Measurements from ENCODE around the gene BNIPL.

DNA sequence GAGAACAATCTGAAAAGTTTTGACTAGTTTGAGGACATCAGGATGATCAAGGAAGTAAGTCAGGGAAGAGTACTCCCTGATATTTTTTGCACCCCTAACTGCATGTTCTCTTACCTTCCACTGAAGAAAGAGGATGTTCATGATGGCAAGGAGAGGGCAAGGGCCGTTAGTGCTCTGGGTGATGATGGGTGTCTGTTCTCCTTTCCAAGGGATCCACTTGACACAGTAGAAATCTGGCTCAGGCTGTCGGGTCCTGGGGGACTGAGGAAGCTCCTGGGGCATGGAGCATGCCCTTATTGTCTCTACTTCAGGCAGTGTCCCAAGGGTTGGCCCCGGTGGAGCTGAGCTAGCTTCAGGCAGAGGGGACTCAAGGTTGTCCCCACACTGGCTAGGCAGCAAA lies 34.3 kb upstream of the BNIPL start:
- TF ChIP-seq, protein P1, sequence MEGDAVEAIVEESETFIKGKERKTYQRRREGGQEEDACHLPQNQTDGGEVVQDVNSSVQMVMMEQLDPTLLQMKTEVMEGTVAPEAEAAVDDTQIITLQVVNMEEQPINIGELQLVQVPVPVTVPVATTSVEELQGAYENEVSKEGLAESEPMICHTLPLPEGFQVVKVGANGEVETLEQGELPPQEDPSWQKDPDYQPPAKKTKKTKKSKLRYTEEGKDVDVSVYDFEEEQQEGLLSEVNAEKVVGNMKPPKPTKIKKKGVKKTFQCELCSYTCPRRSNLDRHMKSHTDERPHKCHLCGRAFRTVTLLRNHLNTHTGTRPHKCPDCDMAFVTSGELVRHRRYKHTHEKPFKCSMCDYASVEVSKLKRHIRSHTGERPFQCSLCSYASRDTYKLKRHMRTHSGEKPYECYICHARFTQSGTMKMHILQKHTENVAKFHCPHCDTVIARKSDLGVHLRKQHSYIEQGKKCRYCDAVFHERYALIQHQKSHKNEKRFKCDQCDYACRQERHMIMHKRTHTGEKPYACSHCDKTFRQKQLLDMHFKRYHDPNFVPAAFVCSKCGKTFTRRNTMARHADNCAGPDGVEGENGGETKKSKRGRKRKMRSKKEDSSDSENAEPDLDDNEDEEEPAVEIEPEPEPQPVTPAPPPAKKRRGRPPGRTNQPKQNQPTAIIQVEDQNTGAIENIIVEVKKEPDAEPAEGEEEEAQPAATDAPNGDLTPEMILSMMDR (IDR thresholded peaks at IDR 0.05; ENCODE audit: low read length): no peak
- TF ChIP-seq EZH2phosphoT487 (IDR thresholded peaks at IDR 0.05; ENCODE audit: low read length): no peak
